Measurements from ENCODE around the gene ZDHHC14.
"Not testable (repeated sequence)": the region's sequence is repeated elsewhere in the genome, so short reads cannot be mapped to it uniquely, and the experiment has no call there.

Gene ZDHHC14

DNA sequence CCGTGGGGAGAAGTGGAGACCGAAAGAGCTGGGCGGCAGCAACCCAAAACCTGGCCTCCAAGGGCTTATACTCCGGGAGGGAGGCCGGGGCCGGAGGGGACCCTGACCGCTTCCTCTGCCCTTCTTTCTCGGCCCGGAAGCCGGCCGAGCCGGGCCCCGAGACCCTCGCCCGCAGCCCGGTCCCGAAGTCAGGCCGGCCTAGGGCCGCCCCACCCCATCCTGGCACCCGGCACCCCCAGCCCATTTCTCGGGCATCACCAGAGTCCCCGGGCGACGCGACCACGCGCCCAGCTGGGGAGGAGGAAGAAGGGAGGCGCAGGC lies 572 bp upstream of the ZDHHC14 start:
- no peak for DNase-seq (ENCODE audit: low read depth, low spot score)

DNA sequence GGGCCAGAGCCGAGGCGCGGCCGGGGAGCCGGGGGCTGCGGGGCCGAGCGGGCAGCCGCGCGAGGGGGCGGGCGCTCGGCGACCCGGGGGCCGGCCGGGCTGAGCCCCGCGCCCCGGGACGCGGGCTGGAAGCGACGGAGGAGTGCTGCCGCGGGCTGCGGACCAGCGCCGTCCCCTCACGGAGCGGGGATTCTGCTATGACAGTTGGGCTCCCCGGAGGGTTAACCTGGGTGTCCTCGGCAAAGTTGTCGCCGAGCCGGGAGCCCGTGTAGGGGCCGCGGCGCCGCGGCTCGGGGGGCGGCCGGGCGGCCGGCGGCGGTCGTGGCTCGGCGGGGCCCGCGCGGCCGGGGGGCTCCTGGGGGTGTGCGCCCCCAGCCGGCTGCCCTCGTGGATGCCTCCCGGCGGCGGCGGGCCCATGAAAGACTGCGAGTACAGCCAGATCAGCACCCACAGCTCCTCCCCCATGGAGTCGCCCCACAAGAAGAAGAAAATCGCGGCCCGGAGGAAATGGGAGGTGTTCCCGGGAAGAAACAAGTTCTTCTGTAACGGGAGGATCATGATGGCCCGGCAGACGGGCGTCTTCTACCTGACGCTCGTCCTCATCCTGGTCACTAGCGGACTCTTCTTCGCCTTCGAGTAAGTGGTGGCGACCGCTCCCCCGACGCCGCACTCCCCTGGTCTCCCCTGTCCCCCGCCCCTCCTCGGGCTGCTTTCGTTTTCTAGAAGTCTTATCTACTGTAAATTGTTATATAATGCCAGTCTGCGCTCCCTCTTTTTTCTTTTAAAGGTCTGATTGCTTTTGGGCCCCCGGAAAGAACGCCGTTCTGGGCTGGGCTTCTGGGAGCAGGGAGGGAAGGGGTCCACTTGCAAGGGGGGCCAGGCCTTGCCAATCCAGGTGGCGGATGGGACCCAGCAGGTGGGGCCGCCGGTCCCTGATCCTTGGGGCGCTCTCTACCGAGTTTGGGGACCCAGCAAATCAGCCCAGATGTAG lies 936 bp downstream of the ZDHHC14 start:
- no peak for DNase-seq (ENCODE audit: low read depth, low spot score)

DNA sequence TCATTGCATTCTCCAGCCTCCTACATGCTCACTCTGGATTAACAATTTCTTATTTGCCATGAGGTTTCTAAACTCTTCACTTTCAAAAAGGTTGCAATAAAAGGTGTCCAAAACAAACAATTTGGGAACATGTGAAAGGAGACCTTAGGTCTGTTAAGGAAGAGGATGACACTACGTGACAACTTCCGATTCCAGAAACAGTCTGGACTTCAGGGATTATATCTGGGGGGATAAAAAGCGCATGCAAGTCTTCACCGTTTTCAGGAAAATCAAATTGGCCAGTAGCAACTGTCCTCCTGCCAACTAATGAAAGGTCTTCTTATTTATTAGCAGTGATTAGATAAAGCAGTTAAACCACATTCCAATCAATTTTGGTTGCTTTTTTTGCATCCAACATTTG lies 1.8 kb downstream of the ZDHHC14 start:
- no peak for DNase-seq (ENCODE audit: low read depth, low spot score)

DNA sequence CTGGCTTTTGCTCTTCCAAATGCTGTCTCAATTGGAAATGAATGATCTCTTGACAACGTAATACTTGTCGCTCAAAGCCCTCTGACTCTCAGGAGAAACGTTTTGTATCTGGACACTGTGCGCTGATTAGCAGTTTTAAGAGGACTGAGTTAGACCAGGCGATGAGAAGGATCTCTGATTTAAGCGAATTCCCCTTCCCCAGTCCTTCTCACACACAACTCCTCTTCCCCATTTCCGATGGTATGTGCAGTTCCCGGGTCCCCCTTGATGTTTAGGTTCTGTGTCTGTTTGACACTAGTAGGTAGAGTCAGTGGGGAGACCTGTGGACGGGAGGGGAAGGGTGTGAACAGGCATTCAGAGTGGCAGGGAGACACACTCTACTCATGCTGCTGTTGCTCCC lies 2.5 kb downstream of the ZDHHC14 start:
- DNase-seq (ENCODE audit: low read depth, low spot score), result no peak

DNA sequence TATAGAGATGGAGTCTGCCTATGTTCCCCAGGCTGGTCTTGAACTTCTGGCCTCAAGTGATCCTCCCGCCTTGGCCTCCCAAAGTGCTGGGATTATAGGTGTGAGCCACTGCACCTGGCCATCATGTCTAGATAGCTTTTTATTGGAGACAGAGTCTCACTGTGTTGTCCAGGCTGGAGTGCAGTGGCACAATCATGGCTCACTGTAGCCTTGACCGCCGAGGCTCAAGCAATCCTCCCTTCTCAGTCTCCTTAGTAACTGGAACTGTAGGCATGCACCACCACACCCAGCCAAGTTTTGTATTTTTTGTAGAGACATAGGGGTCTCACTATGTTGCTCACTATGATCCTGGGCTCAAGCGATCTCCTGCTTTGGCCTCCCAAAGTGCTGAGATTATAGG lies 4.0 kb downstream of the ZDHHC14 start:
- DNase-seq (ENCODE audit: low read depth, low spot score), result not testable (repeated sequence)

DNA sequence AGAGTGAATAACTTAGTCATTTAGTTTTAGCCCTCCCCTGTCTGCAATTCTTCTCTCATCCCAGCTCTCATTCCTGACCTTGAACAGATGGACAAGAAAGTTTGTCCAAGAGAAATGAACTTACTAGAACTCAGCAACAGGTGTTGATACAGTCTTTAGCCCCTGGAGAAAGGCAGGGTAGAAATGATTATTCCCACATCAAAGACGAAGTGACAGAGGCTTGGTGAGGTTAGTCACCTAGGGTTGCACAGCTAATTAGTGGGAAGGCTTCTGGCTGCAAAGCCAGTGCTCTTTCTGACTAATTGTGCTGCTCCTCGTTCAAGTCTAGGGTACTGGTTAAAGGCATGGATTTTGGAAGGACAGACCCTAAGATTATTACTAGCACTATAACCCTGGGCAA lies 4.5 kb downstream of the ZDHHC14 start:
- no peak for DNase-seq (ENCODE audit: low read depth, low spot score)

DNA sequence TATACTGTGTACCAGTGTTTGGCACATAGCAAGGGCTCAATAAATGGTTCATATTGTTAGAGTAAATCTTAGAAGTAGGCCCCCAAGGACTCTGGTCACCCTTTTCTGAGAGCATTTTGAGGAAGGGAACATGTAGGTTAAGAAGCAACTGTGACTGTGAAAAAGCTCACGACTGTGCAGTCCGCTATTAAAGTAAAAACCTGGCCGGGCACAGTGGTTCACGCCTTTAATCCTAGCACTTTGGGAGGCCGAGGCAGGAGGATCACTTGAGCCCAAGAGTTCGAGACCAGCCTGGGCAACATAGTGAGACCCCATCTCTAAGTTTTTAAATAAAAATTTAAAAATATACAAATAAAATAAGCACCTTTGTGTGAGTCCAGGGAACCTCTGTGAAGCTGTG lies 5.0 kb downstream of the ZDHHC14 start:
- DNase-seq (ENCODE audit: low read depth, low spot score), result no peak

DNA sequence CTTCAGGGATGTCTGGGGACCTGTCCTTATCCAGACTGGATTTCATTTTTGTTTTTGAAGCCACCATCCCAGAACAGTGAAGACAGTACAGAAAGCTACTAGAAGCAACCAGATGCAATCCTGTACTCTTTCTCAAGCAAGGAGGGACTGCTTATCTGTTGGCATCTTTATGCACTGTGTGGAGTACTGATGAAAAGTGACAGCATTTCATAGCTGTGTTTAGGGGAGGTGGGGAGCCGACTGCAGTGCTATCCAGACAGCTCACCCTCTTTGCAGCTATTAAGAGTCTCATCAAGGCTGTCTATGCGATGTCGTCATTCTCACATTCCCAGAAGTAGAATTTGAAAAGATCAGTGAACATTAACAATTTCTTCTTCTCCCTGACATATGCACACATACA lies 5.5 kb downstream of the ZDHHC14 start:
- no peak for DNase-seq (ENCODE audit: low read depth, low spot score)

DNA sequence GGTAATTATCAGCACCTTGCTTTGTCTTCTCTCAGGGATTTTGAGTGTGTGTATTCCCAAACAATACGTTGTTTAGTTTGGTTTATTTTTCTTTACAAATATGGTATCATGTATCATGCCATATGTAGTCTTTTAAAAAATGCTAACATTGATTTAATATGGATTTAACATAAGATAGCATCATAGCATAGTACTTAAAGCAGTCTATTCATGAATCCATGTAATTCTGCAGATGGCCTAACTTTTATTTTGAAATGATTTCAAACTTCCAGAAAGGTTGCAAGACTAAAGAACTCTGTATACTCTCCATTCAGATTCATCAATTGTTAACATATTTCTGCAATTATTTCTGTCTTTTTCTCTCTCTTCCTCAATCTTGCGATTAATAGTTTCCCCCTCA lies 7.9 kb downstream of the ZDHHC14 start:
- no peak for DNase-seq (ENCODE audit: low read depth, low spot score)

DNA sequence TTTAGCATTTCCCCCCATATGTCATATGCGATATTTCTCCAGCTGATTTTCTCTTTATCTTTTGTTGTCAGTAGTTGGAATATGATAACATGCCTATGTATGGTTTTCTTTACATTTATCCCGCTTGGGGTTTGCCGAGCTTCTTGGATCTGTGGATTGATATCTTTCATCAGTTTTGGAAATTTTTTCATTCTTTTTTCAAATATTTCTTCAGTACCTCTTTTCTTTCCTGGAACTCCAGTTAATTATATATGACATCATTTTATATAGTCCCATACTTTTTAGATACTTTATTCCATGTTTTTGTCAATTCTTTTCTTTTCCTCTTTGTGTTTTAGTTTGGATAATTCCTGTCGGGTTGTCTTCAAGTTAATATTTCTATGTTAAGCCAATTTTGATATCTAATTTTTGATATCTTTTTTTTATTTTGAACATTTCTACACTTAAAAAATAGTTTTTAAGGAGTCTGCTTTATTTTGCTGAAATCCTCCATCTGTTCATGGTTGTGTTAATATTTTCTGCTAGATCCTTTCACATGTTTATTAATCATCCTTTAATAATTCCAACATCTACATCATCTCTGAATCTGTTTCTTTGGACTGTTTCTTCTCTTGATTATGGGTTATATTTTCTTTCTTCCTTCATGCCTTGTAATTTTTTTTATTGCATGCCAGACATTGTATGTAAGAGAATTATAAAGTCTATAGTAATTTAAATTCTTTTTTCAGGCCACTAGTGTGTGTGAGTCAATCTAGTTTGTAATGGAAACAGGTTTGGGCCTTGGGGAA lies 9.5 kb downstream of the ZDHHC14 start:
- DNase-seq (ENCODE audit: low read depth, low spot score), result no peak

DNA sequence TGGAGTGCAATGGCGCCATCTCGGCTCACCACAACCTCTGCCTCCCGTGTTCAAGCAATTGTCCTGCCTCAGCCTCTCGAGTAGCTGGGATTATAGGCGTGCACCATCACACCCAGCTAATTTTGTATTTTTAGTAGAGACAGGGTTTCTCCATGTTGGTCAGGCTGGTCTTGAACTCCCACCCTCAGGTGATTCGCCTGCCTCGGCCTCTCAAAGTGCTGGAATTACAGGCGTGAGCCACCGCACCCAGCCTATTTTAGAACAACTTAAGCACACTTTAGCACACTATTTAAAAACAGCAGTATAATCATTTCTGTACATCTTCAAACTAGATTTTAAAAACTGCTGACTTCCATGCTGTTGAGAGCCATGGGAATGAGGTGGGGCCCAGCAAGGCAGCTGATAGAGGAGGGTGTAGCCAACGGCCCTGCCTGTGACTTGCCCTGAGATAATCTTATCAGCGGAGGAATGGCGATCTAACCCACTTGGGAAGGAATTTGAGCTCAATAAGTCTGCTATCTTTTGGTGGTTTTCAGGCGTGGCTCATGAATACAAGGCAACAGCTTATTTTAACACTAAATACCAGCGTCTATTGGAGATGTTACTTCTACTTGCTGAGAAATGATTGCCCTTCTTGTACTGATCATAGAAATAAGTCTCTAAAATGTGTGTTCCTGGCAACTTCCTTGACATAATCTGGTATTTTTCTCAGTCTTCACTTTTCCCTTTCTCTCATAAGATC lies 12.1 kb downstream of the ZDHHC14 start:
- no peak for DNase-seq (ENCODE audit: low read depth, low spot score)

DNA sequence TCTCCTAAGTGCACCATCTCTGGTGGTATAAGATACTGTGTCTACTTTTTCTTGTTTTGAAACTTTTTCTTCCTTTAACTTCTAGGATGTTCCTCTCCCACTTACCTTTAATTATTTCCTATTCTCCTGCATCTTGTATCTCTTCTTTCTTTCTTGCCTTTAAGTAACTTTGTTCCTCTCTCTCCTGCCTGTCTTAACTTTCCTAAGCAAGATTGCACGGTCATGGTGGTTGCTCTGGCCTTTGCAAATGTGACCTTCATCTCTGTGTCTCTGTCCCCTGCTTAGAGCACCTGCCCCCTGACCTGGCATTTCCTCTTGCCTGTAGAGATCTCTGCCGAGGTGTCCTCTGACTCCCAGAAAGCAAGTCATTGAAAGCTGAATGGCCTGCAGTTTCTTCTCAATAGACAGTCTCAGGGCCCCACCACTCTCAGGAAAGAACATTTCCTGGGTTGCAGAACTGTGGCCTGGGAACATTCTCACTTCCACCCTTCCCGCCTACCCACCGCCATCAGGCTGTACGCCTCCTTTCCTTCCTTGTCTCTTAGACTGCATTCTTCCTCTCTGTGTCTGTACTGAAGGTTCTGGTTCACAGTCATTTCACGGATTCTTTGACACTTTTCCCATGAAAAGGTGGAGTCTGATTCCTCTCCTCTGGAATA lies 12.8 kb downstream of the ZDHHC14 start:
- no peak for DNase-seq (ENCODE audit: low read depth, low spot score)

DNA sequence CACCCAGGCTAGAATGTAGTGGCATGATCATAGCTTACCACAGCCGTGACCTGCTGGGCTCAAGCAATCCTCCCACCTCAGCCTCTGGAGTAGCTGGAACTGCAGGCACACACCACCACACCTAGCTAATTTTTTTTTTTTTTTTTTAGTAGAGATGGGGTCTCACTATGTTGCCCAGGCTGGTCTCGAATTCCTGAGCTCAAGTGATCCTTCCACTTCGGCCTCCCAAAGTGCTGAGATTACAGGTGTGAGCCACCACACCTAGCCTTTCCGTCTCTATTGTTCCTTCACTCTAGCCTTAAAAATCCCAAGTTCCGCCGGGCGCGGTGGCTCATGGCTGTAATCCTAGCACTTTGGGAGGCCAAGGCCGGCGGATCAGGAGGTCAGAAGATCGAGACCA lies 14.2 kb downstream of the ZDHHC14 start:
- DNase-seq (ENCODE audit: low read depth, low spot score), result not testable (repeated sequence)

DNA sequence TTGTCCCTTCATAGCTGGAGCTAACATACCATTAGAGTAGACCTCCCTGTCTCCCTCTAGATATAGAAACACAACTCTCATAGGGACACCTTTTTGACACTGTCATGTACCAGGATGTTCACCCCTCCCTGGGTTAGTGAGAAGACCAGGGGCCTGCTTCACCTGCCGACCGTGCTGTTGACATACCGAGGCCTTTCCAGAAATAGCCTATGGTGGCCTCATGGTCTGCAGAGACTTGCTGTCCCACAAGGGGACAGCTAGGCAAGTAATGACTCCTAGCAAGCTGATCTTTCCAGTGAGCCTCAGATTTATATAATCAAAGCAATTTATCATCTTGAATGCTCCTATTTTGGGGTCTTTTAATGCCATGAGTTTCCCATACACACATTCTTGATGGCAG lies 15.0 kb downstream of the ZDHHC14 start:
- no peak for DNase-seq (ENCODE audit: low read depth, low spot score)

DNA sequence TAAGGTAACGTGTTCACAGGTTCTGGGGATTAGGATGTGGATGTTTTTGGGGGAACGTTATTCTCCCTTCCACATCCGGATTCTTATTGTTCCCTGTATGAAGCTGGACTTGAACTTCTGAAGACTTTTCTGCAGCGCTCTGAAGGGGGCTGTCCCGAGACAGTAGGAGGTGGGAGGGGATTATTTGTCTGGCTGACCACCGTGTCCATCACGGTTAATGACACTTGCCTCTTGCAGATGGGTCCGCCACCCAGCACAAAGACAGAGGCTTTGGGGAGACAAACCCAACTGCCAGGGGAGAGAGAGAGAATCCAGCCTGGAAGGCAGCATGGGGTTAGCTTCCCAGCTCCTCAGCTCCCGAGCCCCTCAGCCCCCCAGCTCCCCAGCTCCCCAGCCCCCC lies 16.7 kb downstream of the ZDHHC14 start:
- no peak for DNase-seq (ENCODE audit: low read depth, low spot score)

DNA sequence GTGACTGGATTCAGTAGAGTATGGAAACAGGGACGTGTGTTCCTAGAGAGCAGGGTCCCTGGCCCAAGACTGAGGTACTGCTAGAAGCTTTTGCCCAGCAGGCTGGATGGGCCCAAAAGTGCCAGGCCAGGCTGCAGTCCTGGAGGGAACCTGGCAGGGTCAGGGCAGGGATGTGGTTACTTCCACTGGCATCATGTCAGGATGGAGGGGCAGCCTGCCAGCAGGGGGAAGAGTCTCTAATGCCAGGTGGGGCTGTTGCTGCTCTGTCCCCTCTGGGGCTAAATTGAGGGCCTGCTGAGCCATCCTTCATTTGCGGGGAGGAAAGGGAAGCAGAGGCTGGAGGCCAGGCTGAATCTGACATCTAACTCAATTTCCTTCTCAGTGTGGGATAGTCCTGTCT lies 17.2 kb downstream of the ZDHHC14 start:
- no peak for DNase-seq (ENCODE audit: low read depth, low spot score)

DNA sequence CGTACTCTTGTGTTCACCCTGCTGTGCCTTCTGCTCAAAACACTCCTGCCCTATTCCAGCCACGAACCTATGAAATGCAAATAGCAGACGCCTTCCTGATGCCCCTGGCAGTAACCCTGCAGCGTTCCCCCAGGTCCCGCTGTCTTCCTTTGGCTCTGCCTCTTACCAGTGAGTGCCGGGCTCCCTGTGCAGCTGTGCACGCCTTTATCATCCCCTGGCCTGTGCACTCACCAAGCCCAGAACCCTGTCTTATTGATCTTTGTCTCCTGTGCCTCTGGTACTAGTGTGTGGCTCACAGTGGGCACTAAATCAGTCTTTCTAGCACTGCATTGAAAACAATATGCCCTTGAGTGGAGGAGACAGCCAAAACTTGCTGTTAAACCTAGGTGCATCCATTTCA lies 19.7 kb downstream of the ZDHHC14 start:
- no peak for DNase-seq (ENCODE audit: low read depth, low spot score)

DNA sequence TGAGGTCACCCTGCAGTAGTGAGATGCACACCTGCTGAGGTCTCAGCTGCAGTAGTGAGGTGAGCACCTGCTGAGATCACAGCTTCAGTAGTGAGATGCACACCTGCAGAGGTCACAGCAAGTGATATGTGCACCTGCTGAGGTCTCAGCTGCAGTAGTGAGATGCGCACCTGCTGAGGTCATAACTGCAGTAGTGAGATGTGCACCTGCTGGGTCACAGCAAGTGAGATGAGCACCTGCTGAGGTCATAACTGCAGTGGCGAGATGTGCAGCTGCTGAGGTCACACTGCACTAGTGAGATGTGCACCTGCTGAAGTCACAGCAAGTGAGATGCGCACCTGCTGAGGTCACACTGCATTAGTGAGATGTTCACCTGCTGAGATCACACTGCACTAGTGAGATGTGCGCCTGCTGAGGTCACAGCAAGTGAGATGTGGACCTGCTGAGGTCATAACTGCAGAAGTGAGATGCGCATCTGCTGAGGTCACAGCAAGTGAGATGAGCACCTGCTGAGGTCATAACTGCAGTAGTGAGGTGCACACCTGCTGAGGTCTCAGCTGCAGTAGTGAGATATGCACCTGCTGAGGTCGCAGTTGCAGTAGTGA lies 20.8 kb downstream of the ZDHHC14 start:
- DNase-seq (ENCODE audit: low read depth, low spot score), result no peak

DNA sequence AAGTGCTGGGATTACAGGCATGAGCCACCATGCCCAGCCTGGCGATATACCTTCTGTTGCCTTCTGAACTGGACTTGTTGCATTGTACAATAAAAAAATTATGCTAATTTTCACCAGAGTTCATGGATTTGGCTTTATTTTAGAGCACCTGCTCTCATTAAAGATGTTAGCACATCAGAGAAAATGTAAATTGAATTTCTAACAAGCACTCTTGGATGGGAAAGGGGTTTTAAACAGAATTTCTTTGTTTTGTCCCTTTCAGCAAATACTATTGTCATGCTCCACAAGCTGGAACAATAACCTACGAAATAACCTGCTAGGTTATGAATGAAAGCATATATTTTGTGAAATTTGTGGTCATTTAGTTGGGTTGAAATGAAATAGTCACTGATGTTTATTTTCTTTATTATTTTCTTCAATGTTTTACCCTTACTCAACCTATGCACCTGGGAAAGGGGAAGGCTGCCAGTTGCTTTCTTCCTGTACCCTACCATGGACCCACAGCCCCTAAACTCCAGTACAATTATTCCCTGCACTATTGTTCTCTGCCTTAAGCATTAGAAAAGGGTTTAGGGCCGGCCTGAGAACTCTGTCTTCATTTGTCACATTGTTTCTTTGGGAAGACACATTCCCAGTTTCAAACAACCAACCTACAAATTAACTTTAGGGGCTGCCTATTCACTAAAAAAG lies 22.2 kb downstream of the ZDHHC14 start:
- no peak for DNase-seq (ENCODE audit: low read depth, low spot score)

DNA sequence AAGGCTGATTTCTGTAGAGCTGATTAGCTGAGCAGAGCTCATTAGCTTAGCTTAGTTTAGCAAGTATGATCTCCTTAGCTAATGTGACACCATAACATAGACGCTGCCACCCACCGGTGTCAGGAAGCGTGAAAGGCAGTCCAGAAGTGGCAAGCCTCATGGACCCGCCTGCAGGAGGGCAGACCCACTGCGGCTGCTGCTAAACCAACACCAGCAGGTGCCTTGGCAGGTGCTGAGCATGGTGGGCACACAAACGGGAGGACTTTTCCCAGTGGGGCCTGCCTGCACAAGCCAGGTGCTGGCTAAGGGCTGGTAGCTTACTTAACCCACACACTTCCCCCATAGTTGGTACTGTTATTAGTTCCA lies 22.7 kb downstream of the ZDHHC14 start:
- DNase-seq (ENCODE audit: low read depth, low spot score), result no peak

DNA sequence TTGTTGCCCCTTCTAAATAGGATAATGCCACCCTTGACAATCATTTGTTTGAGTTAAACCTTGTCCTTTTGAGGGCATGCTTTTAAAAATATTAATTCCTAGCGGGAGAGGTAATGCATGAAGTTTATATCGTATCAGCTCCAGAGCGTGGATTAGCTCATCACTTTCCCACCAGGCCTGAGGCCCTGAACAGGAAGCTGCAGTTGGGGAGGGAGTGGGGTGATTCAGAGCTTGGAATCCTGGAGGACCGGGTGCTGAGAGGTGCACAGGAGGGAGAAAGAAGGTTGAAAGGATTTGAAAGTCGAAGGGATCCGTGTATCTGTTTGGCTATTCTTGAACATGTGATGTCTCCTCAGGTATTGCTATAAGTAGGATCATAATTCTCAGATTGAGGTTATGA lies 25.0 kb downstream of the ZDHHC14 start:
- no peak for DNase-seq (ENCODE audit: low read depth, low spot score)

All from activated naive CD8-positive, alpha-beta T cell treated with anti-CD3 and anti-CD28 coated beads, Interleukin-2, amount 50 U/mL, for 16 hours (primary cell).